ENCODE results near the gene ERICH6B.

Gene ERICH6B

GRCh38 chr13:45598597-45598996 is 16.9 kb downstream of the ERICH6B start:
- no peak for DNase-seq

GRCh38 chr13:45596800-45597475 is 18.6 kb downstream of the ERICH6B start:
- DNase-seq: no peak

GRCh38 chr13:45595965-45596364 is 19.6 kb downstream of the ERICH6B start:
- DNase-seq: no peak

GRCh38 chr13:45594764-45595163 is 20.8 kb downstream of the ERICH6B start:
- no peak for DNase-seq

- no peak for DNase-seq
Observed at GRCh38 chr13:45594227-45594626, 21.3 kb downstream of the ERICH6B start.

GRCh38 chr13:45592758-45593157 is 22.8 kb downstream of the ERICH6B start:
- DNase-seq: no peak

- no peak for DNase-seq
Observed at GRCh38 chr13:45590066-45590465, 25.5 kb downstream of the ERICH6B start.

GRCh38 chr13:45587897-45588296 is 27.6 kb downstream of the ERICH6B start:
- DNase-seq: no peak

GRCh38 chr13:45584816-45585215 is 30.7 kb downstream of the ERICH6B start:
- no peak for DNase-seq

- no peak for DNase-seq
Observed at GRCh38 chr13:45582408-45583076, 33.0 kb downstream of the ERICH6B start.

- DNase-seq: no peak
Observed at GRCh38 chr13:45576466-45576865, 39.1 kb downstream of the ERICH6B start.

GRCh38 chr13:45575830-45576180 is 39.7 kb downstream of the ERICH6B start:
- DNase-seq: no peak

- no peak for DNase-seq
Observed at GRCh38 chr13:45575146-45575829, 40.3 kb downstream of the ERICH6B start.

- no peak for DNase-seq
Observed at GRCh38 chr13:45565331-45565730, 50.2 kb downstream of the ERICH6B start.

GRCh38 chr13:45564133-45564776 is 51.3 kb downstream of the ERICH6B start:
- DNase-seq: no peak

GRCh38 chr13:45554604-45555109 is 60.9 kb downstream of the ERICH6B start:
- no peak for DNase-seq

GRCh38 chr13:45548281-45548680 is 67.3 kb downstream of the ERICH6B start:
- DNase-seq: no peak

- DNase-seq: no peak
Observed at GRCh38 chr13:45546410-45546765, 69.2 kb downstream of the ERICH6B start.

- no peak for DNase-seq
Observed at GRCh38 chr13:45545686-45546409, 69.7 kb downstream of the ERICH6B start.

GRCh38 chr13:45544520-45544919 is 71.0 kb downstream of the ERICH6B start:
- no peak for DNase-seq

GRCh38 chr13:45542878-45543277 is 72.7 kb downstream of the ERICH6B start:
- no peak for DNase-seq

GRCh38 chr13:45542391-45542790 is 73.1 kb downstream of the ERICH6B start:
- no peak for DNase-seq

- no peak for DNase-seq
Observed at GRCh38 chr13:45541806-45542205, 73.7 kb downstream of the ERICH6B start.

Measured in activated naive CD4-positive, alpha-beta T cell (primary cell).